NCI-H2107 treated with DMSO at 0.1 percent for 48 hours (cell line): ENCODE measurements around the gene CLEC18C.
"Not testable (repeated sequence)": the region's sequence is repeated elsewhere in the genome, so short reads cannot be mapped to it uniquely, and the experiment has no call there.

Experiments used
- DNase-seq: peaks from one replicate; lab custom pipeline; 2025; ENCODE audit not compliant: unreplicated experiment; lab: John Stamatoyannopoulos, UW

The CLEC18C gene

GRCh38 chr16:70173212-70173837 lies at the start of gene CLEC18C:
Gene CLEC18C, plus strand, starts transcription at chr16:70173787. Its CDS starts 492 bp downstream, at chr16:70174279.
- DNase-seq: not testable (repeated sequence)

- DNase-seq: not testable (repeated sequence)
Observed at GRCh38 chr16:70123822-70124221, 49.8 kb upstream of the CLEC18C start.

- DNase-seq: not testable (repeated sequence)
Observed at GRCh38 chr16:70126226-70126625, 47.4 kb upstream of the CLEC18C start.

- not testable (repeated sequence) for DNase-seq
Observed at GRCh38 chr16:70127706-70128105, 45.9 kb upstream of the CLEC18C start.

GRCh38 chr16:70128844-70129243 lies 44.7 kb upstream of the CLEC18C start:
- not testable (repeated sequence) for DNase-seq

- DNase-seq: not testable (repeated sequence)
Observed at GRCh38 chr16:70135796-70136195, 37.8 kb upstream of the CLEC18C start.

- DNase-seq: not testable (repeated sequence)
Observed at GRCh38 chr16:70136595-70136994, 37.0 kb upstream of the CLEC18C start.

- not testable (repeated sequence) for DNase-seq
Observed at GRCh38 chr16:70142739-70143138, 30.8 kb upstream of the CLEC18C start.

- not testable (repeated sequence) for DNase-seq
Observed at GRCh38 chr16:70143231-70143895, 30.2 kb upstream of the CLEC18C start.

- not testable (repeated sequence) for DNase-seq
Observed at GRCh38 chr16:70147853-70148252, 25.7 kb upstream of the CLEC18C start.

GRCh38 chr16:70148453-70148852 lies 25.1 kb upstream of the CLEC18C start:
- DNase-seq: not testable (repeated sequence)

- not testable (repeated sequence) for DNase-seq
Observed at GRCh38 chr16:70149296-70149695, 24.3 kb upstream of the CLEC18C start.

GRCh38 chr16:70151391-70151790 lies 22.2 kb upstream of the CLEC18C start:
- peak; percentile 95 for DNase-seq

- no peak for DNase-seq
Observed at GRCh38 chr16:70151941-70152509, 21.6 kb upstream of the CLEC18C start.

GRCh38 chr16:70152578-70153302 lies 20.8 kb upstream of the CLEC18C start:
- no peak for DNase-seq

GRCh38 chr16:70154736-70155135 lies 18.9 kb upstream of the CLEC18C start:
- not testable (repeated sequence) for DNase-seq

- DNase-seq: no peak
Observed at GRCh38 chr16:70156207-70156978, 17.2 kb upstream of the CLEC18C start.

- DNase-seq: no peak
Observed at GRCh38 chr16:70157105-70157476, 16.5 kb upstream of the CLEC18C start.

GRCh38 chr16:70157477-70158260 lies 15.9 kb upstream of the CLEC18C start:
- DNase-seq: no peak
